ENCODE data around the gene DHFR. TPM values are rescaled to one million over a fixed set of nuclear protein-coding genes. Genes with fewer than 3 reads are reported as not detected.
A peak's percentile ranks its signal among the peaks of the same experiment; 100 is the strongest.

Gene DHFR
- polyA plus RNA-seq, 2 of the 4 experiments (the other 2 are of a cell fraction): 61.3 to 91.1 TPM

DNA sequence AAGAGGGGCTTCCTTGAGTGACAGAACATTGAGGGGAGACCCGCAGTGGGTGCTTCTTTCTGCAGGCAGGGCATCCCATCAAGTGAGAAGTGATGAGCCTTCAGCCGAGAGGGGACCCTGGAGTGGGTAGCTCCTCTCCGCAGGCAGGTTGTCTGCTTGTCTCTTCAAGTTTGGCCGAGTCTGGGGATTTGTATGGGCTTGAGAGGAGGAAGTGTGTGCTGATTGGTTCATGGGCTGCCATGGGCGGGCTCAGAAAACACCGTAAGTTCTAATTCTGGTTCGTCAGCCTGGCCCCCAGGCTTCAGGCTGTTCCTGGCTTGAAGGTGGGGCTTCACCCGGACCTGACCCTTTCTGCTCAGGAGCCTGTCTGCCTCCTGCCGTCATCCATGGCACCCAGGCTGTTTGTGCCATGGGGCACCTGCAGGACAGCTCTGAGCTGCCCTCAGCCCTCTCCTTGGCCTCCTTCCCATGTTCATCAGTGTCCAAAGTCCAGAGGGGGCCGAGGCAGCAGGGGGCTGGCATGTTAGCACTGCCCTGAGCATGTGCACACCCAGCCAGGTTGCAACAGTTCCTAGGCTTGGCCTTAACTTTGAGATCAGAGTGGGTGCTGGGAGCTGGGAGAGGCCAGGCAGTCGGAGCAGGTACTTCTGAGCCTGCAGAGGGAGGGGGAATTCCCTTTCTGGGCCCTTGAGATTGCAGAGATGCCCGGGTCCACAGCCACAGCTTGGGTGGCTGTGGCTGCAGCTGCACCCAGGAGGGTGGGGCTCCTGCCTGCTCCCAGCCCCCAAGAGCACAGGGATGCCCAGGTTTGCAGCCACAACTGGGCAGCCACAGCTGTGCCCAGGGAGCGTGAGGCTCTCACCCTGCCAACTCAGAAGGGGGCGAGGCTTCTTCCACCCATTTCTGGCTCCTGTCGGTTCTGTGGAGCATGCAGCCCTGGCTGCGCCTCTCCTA, 13.5 kb upstream of the DHFR start:
- no peak overlapping the region for H3K27ac ChIP-seq

DNA sequence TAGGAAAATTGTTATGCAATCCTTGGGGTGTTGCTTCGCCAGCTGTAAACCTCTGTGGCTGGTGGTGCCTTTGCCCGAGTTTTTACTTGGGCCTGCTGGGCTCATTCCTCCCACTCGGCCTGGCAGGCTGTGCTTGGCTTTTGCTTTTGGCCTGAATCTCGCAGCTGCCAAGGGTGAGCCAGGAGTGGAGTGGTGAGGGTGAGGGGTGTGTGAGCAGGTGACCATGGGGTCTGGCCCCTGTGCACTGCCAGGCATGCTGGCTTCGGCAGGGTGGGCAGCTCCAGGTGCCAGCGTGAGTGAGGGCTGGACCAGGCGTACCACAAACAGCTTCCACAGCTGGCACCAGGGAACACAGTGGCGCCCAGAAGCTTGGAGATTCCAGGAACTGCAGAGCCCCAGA, 12.6 kb upstream of the DHFR start:
- TF ChIP-seq NPAS2 (CRISPR knock-in tag; IDR thresholded peaks at IDR 0.05; ENCODE audit: borderline replicate concordance): no peak
- no peak for TF ChIP-seq KDM1A (IDR thresholded peaks at IDR 0.05; ENCODE audit: low read depth)
- TF ChIP-seq JUN (IDR thresholded peaks at IDR 0.05): no peak
- no peak for TF ChIP-seq EHF (CRISPR knock-in tag; IDR thresholded peaks at IDR 0.05)
- TF ChIP-seq, protein P1, sequence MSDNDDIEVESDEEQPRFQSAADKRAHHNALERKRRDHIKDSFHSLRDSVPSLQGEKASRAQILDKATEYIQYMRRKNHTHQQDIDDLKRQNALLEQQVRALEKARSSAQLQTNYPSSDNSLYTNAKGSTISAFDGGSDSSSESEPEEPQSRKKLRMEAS (IDR thresholded peaks at IDR 0.05): no peak
- TF ChIP-seq, protein P2, sequence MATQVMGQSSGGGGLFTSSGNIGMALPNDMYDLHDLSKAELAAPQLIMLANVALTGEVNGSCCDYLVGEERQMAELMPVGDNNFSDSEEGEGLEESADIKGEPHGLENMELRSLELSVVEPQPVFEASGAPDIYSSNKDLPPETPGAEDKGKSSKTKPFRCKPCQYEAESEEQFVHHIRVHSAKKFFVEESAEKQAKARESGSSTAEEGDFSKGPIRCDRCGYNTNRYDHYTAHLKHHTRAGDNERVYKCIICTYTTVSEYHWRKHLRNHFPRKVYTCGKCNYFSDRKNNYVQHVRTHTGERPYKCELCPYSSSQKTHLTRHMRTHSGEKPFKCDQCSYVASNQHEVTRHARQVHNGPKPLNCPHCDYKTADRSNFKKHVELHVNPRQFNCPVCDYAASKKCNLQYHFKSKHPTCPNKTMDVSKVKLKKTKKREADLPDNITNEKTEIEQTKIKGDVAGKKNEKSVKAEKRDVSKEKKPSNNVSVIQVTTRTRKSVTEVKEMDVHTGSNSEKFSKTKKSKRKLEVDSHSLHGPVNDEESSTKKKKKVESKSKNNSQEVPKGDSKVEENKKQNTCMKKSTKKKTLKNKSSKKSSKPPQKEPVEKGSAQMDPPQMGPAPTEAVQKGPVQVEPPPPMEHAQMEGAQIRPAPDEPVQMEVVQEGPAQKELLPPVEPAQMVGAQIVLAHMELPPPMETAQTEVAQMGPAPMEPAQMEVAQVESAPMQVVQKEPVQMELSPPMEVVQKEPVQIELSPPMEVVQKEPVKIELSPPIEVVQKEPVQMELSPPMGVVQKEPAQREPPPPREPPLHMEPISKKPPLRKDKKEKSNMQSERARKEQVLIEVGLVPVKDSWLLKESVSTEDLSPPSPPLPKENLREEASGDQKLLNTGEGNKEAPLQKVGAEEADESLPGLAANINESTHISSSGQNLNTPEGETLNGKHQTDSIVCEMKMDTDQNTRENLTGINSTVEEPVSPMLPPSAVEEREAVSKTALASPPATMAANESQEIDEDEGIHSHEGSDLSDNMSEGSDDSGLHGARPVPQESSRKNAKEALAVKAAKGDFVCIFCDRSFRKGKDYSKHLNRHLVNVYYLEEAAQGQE (IDR thresholded peaks at IDR 0.05): no peak
- TF ChIP-seq BHLHE40 (IDR thresholded peaks at IDR 0.05; ENCODE audit: low read depth, low read length): no peak
- no peak for TF ChIP-seq SMC3 (IDR thresholded peaks at IDR 0.05)
- no peak for TF ChIP-seq TP53 (CRISPR knock-in tag; IDR thresholded peaks at IDR 0.05)
- no peak for TF ChIP-seq RFX5 (IDR thresholded peaks at IDR 0.05)
- TF ChIP-seq RAD21 (conservative IDR thresholded peaks at IDR 0.05 in 1 of 2, IDR thresholded peaks at IDR 0.05 in 1 of 2): no peak
- TF ChIP-seq MAFK (IDR thresholded peaks at IDR 0.05; ENCODE audit: partially characterized antibody): no peak
- no peak for TF ChIP-seq MYC (IDR thresholded peaks at IDR 0.05; ENCODE audit: borderline replicate concordance, low read length)
- TF ChIP-seq CHD2 (IDR thresholded peaks at IDR 0.05; ENCODE audit: low read length, partially characterized antibody): no peak
- TF ChIP-seq, protein P3, sequence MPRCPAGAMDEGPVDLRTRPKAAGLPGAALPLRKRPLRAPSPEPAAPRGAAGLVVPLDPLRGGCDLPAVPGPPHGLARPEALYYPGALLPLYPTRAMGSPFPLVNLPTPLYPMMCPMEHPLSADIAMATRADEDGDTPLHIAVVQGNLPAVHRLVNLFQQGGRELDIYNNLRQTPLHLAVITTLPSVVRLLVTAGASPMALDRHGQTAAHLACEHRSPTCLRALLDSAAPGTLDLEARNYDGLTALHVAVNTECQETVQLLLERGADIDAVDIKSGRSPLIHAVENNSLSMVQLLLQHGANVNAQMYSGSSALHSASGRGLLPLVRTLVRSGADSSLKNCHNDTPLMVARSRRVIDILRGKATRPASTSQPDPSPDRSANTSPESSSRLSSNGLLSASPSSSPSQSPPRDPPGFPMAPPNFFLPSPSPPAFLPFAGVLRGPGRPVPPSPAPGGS (IDR thresholded peaks at IDR 0.05): no peak
- TF ChIP-seq NFE2L2 (conservative IDR thresholded peaks at IDR 0.05; ENCODE audit: low read length): no peak
- TF ChIP-seq, protein P4, sequence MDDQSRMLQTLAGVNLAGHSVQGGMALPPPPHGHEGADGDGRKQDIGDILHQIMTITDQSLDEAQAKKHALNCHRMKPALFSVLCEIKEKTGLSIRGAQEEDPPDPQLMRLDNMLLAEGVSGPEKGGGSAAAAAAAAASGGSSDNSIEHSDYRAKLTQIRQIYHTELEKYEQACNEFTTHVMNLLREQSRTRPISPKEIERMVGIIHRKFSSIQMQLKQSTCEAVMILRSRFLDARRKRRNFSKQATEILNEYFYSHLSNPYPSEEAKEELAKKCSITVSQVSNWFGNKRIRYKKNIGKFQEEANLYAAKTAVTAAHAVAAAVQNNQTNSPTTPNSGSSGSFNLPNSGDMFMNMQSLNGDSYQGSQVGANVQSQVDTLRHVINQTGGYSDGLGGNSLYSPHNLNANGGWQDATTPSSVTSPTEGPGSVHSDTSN (IDR thresholded peaks at IDR 0.05): no peak
- TF ChIP-seq TFCP2L1 (CRISPR knock-in tag; IDR thresholded peaks at IDR 0.05): no peak
- TF ChIP-seq POLR2A (IDR thresholded peaks at IDR 0.05; ENCODE audit: low read length): no peak; the same call in 1 of the 2 replicates
- FAIRE-seq: no peak
- WGBS (ENCODE audit: missing lambda C conversion rate): 81% methylated on average over 8 of the region's 8 CpGs
- Histone ChIP-seq H3K9me3 (no peaks in the 10 kb centered on the region), H3K4me2 (no peak overlapping the region), H3K4me1 (no peaks in the 10 kb centered on the region), H3K4me3 (no peak overlapping the region), H3K27ac (no peak overlapping the region)
- POLR2A ChIA-PET: interaction anchor here (1.1 kb wide), 1 partner anchor 179 kb away, joined by 3 read pairs; no protein-coding TSS in a partner anchor
- no peak for DNase-seq (ENCODE audit: low read depth in 1 of 2, low spot score in 1 of 2)
- CTCF ChIA-PET: interaction anchor here (0.6 to 1.6 kb wide), 5 partner anchors 12 to 572 kb away, joined by 3 to 6 read pairs (median 3); no protein-coding TSS in a partner anchor
- ATAC-seq: no peak

More for the DNA sequence above, 13.5 kb upstream of the DHFR start:
- ATAC-seq (peak in 1 of 2 experiments; percentile 17; a peak in 2 of 6 replicates), DNase-seq (ENCODE audit: low read depth in 1 of 2, low spot score in 1 of 2) (no peak), FAIRE-seq (no peak)
- ChIA-PET CTCF (interaction anchor here (0.6 to 1.7 kb wide), 8 partner anchors 10 to 585 kb away, joined by 3 to 6 read pairs (median 3); no protein-coding TSS in a partner anchor), POLR2A (interaction anchor here (1.1 kb wide), 1 partner anchor 180 kb away, joined by 3 read pairs; no protein-coding TSS in a partner anchor)
- no peak overlapping the region for H3K4me2 ChIP-seq
- H3K4me1 ChIP-seq: 0 out of 3 replicates have a peak, but pooled peaks cover 3% of the 10 kb centered on the region
- WGBS (ENCODE audit: missing lambda C conversion rate): 77% methylated on average over 13 of the region's 16 CpGs
- H3K4me3 ChIP-seq: no peak overlapping the region
- H3K9me3 ChIP-seq: no peaks in the 10 kb centered on the region
- no peak for TF ChIP-seq EP300 (IDR thresholded peaks at IDR 0.05)
- TF ChIP-seq, protein P5, sequence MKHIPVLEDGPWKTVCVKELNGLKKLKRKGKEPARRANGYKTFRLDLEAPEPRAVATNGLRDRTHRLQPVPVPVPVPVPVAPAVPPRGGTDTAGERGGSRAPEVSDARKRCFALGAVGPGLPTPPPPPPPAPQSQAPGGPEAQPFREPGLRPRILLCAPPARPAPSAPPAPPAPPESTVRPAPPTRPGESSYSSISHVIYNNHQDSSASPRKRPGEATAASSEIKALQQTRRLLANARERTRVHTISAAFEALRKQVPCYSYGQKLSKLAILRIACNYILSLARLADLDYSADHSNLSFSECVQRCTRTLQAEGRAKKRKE (CRISPR knock-in tag; IDR thresholded peaks at IDR 0.05; ENCODE audit: low read depth): no peak

Data from A549 (cell line).